Progenitor cell of endocrine pancreas (in vitro differentiated cells): ENCODE data around the gene TRAPPC3. TPM values are rescaled to one million over a fixed set of nuclear protein-coding genes. Genes with fewer than 3 reads are reported as not detected.
"Not testable (repeated sequence)": the region's sequence is repeated elsewhere in the genome, so short reads cannot be mapped to it uniquely, and the experiment has no call there.

Experiments
- DNase-seq: peaks from one replicate; pipeline ENCODE4 v3.0.0; 2021; ENCODE audit warnings: low spot score; ENCODE audit not compliant: unreplicated experiment
- H3K27ac Mint-ChIP-seq: 2 replicates; pipeline ENCODE4 v1.8.0; 2021; ENCODE audit warnings: mild to moderate bottlenecking, moderate library complexity, mixed read lengths
- H3K27me3 Mint-ChIP-seq: 2 replicates; pipeline ENCODE4 v1.8.0; 2021; ENCODE audit warnings: mixed read lengths
- H3K36me3 Mint-ChIP-seq: 2 replicates; pipeline ENCODE4 v1.8.0; 2022; ENCODE audit warnings: mixed read lengths; ENCODE audit not compliant: insufficient read depth
- H3K4me1 Mint-ChIP-seq: 2 replicates; pipeline ENCODE4 v1.8.0; 2021; ENCODE audit warnings: low read depth, mixed read lengths
- H3K4me3 Mint-ChIP-seq: 2 replicates; pipeline ENCODE4 v1.8.0; 2021; ENCODE audit warnings: low read depth, mild to moderate bottlenecking, moderate library complexity, mixed read lengths
- H3K9me3 Mint-ChIP-seq: 2 replicates; pipeline ENCODE4 v1.8.0; 2021; ENCODE audit warnings: low read depth, mixed read lengths
- total RNA-seq: library from RNA; stranded (reverse); gene quantifications from 2 replicates; pipeline ENCODE4 v1.2.1, GENCODE V29; 2021
- TF ChIP-seq, protein P1 (sequence below): fragments of 200-600 bp; sonication (generic); IDR thresholded peaks from one replicate; pipeline ENCODE4 v1.5.0; 2021; ENCODE audit warnings: antibody characterized with exemption, mild to moderate bottlenecking; ENCODE audit not compliant: unreplicated experiment

TRAPPC3 gene
- total RNA-seq, 1 donor from 2014 or later, result 63.6 TPM

DNA sequence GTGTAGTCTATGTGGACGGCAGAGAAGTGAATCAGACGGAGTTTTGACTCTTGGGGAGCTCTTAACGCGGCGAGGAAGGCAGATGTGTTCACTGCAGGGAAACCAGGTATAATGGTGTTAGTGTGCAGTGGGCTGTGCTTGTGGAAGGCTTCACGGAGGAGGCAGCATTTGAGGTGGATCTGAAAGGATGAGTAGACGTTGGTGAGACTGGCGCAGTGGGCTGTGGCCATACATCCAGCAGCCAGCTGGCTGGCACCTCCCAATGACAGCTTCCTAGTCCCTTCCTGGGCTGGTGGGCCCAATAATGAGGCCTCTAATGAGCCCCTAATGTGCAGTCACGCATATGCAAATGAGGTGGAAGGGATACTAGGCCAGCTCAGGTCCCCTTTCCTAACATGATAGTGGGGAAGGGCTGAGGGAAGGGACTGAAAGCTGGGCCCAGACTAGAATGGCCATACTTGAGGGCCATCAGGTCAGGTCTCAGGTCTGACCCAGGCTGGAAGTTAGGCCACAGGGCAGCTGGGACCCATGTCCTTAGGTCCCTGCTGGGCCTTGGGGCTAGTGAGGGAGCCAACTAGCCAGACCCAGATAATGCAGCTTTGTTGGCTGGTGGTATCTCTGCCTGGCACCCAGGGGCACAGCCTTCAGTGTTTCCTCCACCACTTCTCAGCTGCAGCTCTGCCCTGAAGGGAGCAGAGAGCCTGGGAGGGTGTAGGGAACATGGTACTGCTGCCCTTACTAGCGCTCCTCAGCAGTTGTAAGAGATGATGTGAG lies 10.5 kb upstream of the TRAPPC3 start:
- peaks cover 41% of the 10 kb centered on the region for H3K4me1 Mint-ChIP-seq
- TF ChIP-seq, protein P1, sequence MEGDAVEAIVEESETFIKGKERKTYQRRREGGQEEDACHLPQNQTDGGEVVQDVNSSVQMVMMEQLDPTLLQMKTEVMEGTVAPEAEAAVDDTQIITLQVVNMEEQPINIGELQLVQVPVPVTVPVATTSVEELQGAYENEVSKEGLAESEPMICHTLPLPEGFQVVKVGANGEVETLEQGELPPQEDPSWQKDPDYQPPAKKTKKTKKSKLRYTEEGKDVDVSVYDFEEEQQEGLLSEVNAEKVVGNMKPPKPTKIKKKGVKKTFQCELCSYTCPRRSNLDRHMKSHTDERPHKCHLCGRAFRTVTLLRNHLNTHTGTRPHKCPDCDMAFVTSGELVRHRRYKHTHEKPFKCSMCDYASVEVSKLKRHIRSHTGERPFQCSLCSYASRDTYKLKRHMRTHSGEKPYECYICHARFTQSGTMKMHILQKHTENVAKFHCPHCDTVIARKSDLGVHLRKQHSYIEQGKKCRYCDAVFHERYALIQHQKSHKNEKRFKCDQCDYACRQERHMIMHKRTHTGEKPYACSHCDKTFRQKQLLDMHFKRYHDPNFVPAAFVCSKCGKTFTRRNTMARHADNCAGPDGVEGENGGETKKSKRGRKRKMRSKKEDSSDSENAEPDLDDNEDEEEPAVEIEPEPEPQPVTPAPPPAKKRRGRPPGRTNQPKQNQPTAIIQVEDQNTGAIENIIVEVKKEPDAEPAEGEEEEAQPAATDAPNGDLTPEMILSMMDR, result no peak
- DNase-seq, result no peak
- H3K36me3 Mint-ChIP-seq, result peaks cover 6% of the 10 kb centered on the region
- no peak overlapping the region for H3K4me3 Mint-ChIP-seq
- H3K9me3 Mint-ChIP-seq, result no peaks in the 10 kb centered on the region
- no peaks in the 10 kb centered on the region for H3K27me3 Mint-ChIP-seq
- H3K27ac Mint-ChIP-seq, result no peak overlapping the region

DNA sequence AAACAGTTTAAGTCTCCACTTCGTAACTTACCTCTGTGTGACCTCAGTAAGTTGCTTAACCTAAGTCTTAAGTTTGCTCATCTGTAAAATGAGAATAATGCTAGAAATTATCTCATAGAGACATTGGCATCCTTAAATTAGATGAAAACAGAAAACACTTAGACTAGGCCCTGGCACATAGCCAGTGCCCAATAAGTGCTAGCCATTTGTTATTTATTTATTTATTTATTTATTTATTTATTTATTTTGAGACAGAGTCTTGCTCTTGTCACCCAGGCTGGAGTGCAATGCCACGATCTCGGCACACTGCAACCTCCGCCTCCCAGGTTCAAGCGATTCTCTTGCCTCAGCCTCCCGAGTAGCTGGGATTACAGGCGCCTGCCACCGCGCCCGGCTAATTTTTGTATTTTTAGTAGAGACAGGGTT lies 9.6 kb upstream of the TRAPPC3 start:
- not testable (repeated sequence) for H3K9me3 Mint-ChIP-seq, DNase-seq, H3K4me3 Mint-ChIP-seq, H3K36me3 Mint-ChIP-seq, H3K27me3 Mint-ChIP-seq
- Mint-ChIP-seq H3K4me1 (peaks cover 47% of the 10 kb centered on the region), H3K27ac (peak overlapping the region; percentile 62)

DNA sequence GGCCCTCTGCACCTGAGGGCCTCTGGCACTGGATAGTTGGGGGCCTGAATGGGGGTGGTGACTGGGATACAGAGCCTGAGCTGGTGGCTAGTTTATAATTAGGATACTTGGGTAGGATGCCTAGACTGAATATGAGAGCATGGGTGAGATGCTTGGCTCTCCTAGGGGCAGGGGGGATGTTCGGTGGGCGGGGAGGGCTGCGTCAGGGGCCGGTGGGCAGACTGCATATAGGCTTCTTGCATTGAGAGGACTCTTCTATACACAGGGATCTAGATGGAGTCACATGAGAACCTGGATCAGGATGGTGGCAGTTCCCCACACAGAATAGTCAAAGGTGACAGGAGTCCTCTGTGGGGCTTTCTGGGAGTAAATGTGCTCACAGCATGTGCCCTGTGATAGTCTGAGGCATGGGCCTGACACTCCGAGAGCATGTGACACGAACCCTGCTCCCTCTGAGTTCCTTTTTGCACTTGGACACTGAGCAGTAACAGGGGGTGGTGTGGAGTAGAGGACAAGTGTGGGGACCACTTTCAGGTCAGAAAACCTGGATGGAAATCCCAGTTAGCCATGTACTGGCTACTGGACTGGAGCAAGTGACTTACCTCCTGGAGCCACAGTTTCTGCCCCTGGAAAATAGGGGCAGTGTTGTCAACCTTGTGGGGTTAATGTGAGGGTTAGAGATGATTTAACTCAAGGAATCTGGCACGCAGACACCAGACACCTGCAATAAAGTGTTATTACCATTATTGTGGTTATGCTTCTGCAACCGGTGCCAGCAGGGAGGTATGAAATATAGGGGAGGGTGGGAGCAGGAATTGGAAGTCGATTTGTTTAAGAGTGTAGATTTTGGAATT lies 8.9 kb upstream of the TRAPPC3 start:
- TF ChIP-seq, protein P1, result no peak
- H3K9me3 Mint-ChIP-seq, result no peaks in the 10 kb centered on the region
- DNase-seq, result no peak
- H3K36me3 Mint-ChIP-seq, result no peaks in the 10 kb centered on the region
- H3K27me3 Mint-ChIP-seq, result no peaks in the 10 kb centered on the region
- peak overlapping the region; percentile 61 for H3K27ac Mint-ChIP-seq
- H3K4me1 Mint-ChIP-seq, result peaks cover 47% of the 10 kb centered on the region
- peak overlapping the region; percentile 87 for H3K4me3 Mint-ChIP-seq

DNA sequence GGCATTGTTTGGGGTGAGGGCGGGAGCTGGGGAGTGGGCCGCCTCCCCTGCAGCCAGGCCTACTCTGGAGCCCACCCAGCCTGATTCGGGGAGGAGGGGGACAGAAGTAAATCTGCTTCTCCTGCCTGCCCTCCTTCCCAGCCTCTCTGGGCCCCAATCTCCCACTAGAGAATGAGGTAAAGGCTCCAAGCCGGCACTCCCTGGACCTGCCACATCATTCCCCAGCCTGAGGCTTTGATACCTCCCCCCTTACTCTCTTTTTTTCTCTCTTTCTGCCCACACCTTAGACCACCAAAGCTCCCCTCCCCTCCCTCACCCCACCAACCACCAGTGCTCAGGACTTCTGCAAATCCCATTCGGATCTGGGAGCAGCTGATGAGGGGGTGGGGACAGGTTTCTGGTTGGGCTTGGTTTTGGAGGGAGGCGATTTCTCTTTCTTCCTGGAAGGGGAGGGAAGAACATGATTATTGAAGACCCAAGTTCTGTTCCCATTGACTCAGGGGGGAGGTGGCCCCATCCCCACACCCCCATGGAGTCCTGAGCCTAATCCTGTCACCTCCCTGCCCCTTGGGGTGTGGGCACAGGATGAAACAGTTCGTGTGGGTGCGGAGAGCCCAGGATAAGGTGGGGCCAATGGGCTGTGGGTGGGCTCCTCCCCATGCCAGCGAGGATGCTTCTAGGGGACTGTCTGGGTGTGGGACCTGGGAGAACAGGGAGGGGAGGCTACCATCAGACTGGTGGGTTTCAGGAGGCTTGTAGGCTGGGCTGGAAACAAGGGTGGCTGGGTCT lies 8.0 kb upstream of the TRAPPC3 start:
- Mint-ChIP-seq H3K9me3 (no peaks in the 10 kb centered on the region), H3K27ac (peak overlapping the region; percentile 61), H3K4me3 (peak overlapping the region; percentile 87), H3K27me3 (no peaks in the 10 kb centered on the region), H3K36me3 (no peaks in the 10 kb centered on the region), H3K4me1 (peaks cover 45% of the 10 kb centered on the region)
- TF ChIP-seq, protein P1, result no peak
- no peak for DNase-seq

DNA sequence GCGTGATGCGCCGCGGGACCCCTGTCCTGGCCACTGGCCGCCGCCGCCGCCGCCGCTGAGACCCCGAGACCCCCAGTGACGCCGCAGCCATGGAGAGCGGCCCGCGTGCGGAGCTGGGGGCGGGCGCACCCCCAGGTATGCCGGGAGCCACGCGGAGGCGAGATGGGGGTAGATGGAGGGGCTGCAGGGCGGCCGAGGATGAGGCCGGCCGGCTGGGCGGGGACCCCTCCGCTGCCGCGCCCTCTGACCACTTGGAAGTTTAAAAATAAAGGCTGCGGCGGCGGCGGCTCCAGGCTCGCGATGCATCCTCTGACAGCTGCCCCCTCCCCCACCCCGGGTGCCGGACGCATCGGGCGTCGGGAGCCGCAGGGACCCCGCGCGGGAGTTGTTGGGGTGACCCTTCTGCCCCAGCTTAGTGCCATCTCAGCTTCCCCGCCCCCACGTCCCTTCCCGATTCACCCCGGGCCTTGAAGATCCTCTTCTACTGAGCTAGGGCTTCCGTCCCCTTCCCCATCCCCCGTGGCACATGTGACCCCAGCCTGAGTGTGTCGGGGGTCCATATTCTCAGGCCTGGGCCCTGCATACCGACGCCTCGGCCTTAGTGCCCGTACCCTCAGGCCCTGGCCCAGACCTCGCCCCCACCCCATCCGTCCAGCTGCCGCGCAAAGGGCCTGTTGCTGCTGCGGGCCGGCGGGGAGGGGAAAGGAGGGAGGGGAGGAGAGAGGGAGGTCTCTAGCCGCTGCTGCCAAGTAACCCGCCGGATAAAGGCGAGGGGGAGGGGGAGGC lies 7.2 kb upstream of the TRAPPC3 start:
- Mint-ChIP-seq H3K4me1 (peaks cover 39% of the 10 kb centered on the region), H3K4me3 (peak overlapping the region; percentile 87), H3K27me3 (no peaks in the 10 kb centered on the region), H3K27ac (peak overlapping the region; percentile 96), H3K36me3 (no peaks in the 10 kb centered on the region), H3K9me3 (no peaks in the 10 kb centered on the region)
- TF ChIP-seq, protein P1, result no peak
- DNase-seq, result peak; percentile 59
